GM12891 (cell line): ENCODE data around the gene SPACDR.

ENCODE experiments used
- PAX5 ChIP-seq: IDR thresholded peaks from 2 replicates; pipeline ENCODE4 v1.6.1; 2011; ENCODE audit warnings: low read length, moderate library complexity, mild to moderate bottlenecking; ENCODE audit not compliant: insufficient read depth, severe bottlenecking
- POLR2A ChIP-seq: IDR thresholded peaks from 2 replicates; pipeline ENCODE4 v1.6.1; 2011; ENCODE audit warnings: low read depth, low read length, control low read depth
- POLR2AphosphoS5 ChIP-seq: IDR thresholded peaks from 2 replicates; pipeline ENCODE4 v1.6.1; 2011; ENCODE audit warnings: low read depth, low read length, control low read depth
- POU2F2 ChIP-seq: IDR thresholded peaks from 2 replicates; pipeline ENCODE4 v1.6.1; 2011; ENCODE audit warnings: low read depth, mild to moderate bottlenecking, control low read depth, low read length, moderate library complexity
- TAF1 ChIP-seq: IDR thresholded peaks from 2 replicates; pipeline ENCODE4 v1.6.1; 2011; ENCODE audit warnings: low read depth, low read length, control low read depth

DNA sequence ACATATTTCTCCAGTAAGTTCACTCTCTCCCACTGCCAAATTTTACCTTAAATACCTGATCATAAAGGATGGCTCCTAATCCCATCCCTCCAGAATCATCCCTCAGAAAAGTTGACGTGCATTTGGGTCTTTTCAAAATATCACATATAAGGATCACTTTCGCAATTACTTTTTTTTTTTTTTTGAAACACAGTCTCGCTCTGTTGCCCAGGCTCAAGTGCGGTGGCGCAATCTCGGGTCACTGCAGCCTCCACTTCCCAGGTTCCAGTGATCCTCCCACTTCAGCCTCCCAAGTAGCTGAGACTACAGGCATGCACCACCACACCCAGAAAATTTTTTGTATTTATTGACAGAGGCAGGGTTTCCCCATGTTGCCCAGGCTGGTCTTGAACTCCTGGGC, 53.0 kb downstream of the SPACDR start:
- TF ChIP-seq POLR2A (no peak), POLR2AphosphoS5 (no peak), PAX5 (no peak), TAF1 (no peak), POU2F2 (no peak)
